Epithelial cell of alveolus of lung (primary cell): ENCODE data around the gene NTN3. TPM values are rescaled to one million over a fixed set of nuclear protein-coding genes. Genes with fewer than 3 reads are reported as not detected.

Source experiments
- total RNA-seq: library from RNA; depleted of rRNA; stranded (reverse); fragments of >200 nt; gene quantifications from 2 replicates; pipeline ENCODE4 v1.2.1, GENCODE V29; 2015

NTN3 gene
- total RNA-seq = 0.13 and 1.2 TPM in 2 replicates

DNA sequence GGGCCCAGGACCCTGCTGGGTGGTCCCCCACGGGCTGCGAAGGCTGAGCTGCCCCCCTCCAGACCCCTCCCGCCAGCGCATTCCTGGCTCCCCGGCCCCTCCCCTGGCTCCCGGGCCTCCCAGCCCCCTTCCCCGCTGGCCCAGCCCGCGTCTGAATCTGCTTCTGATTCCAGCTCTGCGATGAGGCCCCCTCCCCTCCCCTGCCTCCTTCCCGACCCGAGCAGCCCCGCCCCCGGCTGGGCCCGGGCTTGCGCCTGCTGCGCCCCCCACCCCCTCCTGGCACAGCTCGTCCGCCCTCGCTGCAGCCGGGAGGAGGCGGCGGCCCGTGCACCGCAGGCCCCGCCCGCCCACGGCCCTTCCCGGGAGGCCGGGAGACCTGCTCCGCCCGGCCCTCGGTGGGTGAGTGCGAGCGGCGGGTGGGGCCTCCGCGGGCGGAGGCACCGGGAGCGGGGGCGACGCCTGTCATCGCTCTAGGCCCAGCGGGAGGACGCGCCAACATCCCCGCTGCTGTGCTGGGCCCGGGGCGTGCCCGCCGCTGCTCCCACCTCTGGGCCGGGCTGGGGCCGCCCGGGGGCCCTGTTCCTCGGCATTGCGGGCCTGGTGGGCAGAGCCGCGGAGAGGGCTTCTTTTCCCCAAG, at the start of gene NTN3:
TSS of gene NTN3 (plus strand) at position 282 of the 637 bp plus-strand sequence. CDS start 405 bp downstream, outside the sequence.

DNA sequence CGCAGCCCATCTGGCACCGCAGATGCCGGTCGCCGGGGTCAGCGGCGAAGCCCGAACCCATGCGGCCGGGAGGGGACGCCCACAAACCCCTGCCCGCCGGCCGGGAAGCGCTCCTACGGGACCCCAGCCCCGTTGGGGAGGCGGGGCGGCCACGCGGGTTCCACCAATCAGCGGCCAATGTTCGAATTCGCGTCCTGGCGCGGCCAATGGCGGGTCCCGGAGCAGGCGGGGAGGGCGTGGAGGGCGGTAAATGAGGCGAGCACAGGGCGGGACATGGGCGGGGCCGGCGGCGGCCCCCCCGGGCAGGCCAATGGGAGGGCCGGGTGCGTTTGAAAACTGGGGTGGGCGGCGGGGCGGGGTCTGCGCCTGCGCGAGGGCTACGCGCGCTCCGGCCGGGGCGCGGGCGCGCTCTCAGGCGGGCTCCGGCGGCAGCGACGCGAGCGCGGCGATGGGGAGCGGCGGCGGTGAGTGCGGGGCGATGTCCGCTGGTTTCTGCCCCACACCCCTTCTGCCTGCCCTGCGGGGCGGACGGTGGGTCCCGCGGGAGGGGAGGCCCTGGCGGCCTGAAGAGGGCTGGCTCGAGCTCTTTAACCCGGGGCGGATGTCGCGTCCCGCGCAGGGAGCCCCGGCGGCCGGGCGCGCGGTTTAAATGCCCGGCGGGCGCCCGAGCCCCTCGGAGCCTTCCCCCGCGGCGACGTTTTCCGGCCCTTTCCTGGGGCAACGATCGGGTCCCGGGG, 41.9 kb upstream of the NTN3 start, which contains the start of gene CCNF:
TSS of gene CCNF (plus strand) at position 414 of the 737 bp plus-strand sequence. CDS start at position 449, 35 bp downstream.

DNA sequence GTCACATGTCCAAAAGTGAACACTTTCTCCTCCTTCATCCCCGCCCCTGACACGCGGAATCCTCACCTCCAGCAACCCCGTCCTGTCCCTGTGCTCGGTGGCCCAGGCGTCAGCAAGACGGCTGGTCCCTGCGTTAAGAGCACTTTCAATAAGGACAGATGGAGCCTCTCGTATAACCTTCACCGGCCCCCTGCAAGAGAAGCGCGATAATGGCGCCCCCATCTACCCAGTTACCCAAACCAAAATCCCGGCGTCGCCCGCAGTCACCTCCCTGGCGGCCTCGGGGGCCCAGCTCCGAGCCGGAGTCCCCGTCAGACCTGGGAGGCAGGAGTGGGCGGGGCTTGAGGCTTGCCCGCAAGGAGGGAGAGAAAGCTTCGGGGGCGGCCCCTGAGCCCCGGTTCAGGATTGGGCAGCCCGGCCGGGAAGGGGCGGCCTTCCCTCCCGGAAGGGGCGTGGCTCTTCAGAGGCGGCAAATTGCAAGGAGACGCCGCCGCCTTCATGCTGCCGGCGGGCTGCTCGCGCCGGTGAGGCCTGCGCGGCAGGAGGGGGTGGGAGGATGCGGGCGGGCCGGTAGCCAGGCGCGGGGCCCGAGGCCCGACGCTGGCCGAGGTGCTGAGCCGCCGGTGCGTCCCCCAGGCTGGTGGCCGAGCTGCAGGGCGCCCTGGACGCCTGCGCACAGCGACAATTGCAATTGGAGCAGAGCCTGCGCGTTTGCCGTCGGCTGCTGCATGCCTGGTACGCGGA, 11.3 kb upstream of the NTN3 start, which contains the start of gene TEDC2:
TSS of gene TEDC2 (plus strand) at position 463 of the 744 bp plus-strand sequence. CDS start at position 499, 36 bp downstream.

GRCh38 chr16:2474877-2475412, 3.8 kb downstream of the NTN3 start, which contains the start of gene TBC1D24:
TSS of gene TBC1D24 (plus strand) at chr16:2475127. CDS start at chr16:2496149, 21,022 bp downstream.

DNA sequence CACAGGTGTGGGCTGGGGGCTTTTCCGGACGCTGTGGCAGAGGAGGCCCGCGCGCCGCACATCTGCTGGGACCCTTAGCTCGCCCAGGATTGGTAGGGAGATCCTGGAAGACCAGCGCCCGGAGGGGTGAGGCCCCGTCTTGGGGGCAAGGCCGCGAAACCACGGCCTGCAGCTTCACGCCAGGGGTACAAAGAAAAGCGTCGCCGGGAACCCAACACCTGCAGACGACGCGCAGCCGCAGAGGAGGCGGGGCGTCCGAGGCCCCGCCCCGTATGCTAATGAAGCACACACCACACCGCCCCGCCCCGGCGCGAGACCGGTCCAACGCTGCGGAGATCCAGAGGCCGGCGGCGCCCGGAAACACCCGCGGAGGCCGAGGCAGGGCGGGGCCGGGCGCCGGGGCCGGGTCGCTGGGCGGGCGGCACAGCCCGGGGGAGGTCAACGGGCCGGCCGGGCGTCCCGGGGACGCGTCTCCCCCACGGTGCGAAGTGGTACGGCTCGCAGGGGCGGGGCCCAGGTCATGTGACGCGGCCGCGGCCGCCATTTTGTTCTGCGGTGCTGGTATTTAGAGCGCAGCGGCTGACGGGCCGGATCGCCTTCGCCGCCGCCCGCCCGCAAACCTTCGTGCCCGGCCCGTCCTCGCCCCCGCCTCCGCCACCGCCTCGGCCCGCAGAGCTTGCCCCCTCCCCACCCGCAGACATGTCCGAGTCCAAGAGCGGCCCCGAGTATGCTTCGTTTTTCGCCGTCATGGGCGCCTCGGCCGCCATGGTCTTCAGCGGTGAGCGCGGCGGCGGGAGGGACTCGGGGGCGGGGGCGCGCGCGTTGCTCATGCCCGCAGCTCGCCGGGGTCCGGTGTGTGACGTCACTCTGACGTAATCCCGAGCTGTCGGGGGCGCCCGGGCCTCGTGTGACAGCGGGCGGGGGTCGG, 42.6 kb downstream of the NTN3 start, which contains the start of gene ATP6V0C:
TSS of gene ATP6V0C (plus strand) at position 548 of the 928 bp plus-strand sequence. CDS start at position 700, 152 bp downstream.

GRCh38 chr16:2520097-2520783, 49.1 kb downstream of the NTN3 start, which contains the start of gene AMDHD2:
TSS of gene AMDHD2 (plus strand) at chr16:2520371. CDS start at chr16:2520459, 88 bp downstream.

Other genes starting within 250 kb of the NTN3 start
- gene E4F1, start 247.7 kb upstream of the NTN3 start, total RNA-seq = 16.4 and 37.3 TPM in 2 replicates
- gene DNASE1L2, start 234.9 kb upstream of the NTN3 start, total RNA-seq = 0.13 and 6.4 TPM in 2 replicates
- gene ECI1, start 219.7 kb upstream of the NTN3 start, total RNA-seq = 34.8 and 38.7 TPM in 2 replicates
- 169 and 188 TPM in 2 replicates for gene RNPS1, start 203.2 kb upstream of the NTN3 start, total RNA-seq
- gene ABCA3, start 130.6 kb upstream of the NTN3 start, total RNA-seq = 0.13 and 3.1 TPM in 2 replicates
- gene CCNF, start 41.9 kb upstream of the NTN3 start, total RNA-seq = 13.3 and 23.3 TPM in 2 replicates
- 8.6 and 11.0 TPM in 2 replicates for gene TEDC2, start 11.2 kb upstream of the NTN3 start, total RNA-seq
- 6.7 and 11.5 TPM in 2 replicates for gene TBC1D24, start 3.8 kb downstream of the NTN3 start, total RNA-seq
- 51.3 and 55.6 TPM in 2 replicates for gene ATP6V0C, start 42.7 kb downstream of the NTN3 start, total RNA-seq
- gene AMDHD2, start 49.1 kb downstream of the NTN3 start, total RNA-seq = 18.7 and 20.3 TPM in 2 replicates
- not detected in 2 replicates for gene CEMP1, start 60.1 kb downstream of the NTN3 start, total RNA-seq
- gene PDPK1, start 66.7 kb downstream of the NTN3 start, total RNA-seq = 13.6 and 29.9 TPM in 2 replicates
- gene KCTD5, start 211.2 kb downstream of the NTN3 start, total RNA-seq = 29.2 and 33.1 TPM in 2 replicates
- gene PRSS27, start 248.9 kb downstream of the NTN3 start, total RNA-seq = 0.13 and 4.7 TPM in 2 replicates